HG03108 (cell line): ENCODE data around the gene AK5.

Source experiments
- ATAC-seq: cut with Tn5 transposase; IDR thresholded peaks from one replicate; pipeline ENCODE4 v1.9.1; 2021; ENCODE audit warnings: moderate library complexity; ENCODE audit not compliant: unreplicated experiment

Gene AK5

GRCh38 chr1:77348549-77348948 lies 66.7 kb downstream of the AK5 start:
- no peak for ATAC-seq

- no peak for ATAC-seq
Observed at GRCh38 chr1:77349275-77349674, 67.5 kb downstream of the AK5 start.

GRCh38 chr1:77350012-77350770 lies 68.4 kb downstream of the AK5 start:
- no peak for ATAC-seq

- no peak for ATAC-seq
Observed at GRCh38 chr1:77354536-77354935, 72.7 kb downstream of the AK5 start.

DNA sequence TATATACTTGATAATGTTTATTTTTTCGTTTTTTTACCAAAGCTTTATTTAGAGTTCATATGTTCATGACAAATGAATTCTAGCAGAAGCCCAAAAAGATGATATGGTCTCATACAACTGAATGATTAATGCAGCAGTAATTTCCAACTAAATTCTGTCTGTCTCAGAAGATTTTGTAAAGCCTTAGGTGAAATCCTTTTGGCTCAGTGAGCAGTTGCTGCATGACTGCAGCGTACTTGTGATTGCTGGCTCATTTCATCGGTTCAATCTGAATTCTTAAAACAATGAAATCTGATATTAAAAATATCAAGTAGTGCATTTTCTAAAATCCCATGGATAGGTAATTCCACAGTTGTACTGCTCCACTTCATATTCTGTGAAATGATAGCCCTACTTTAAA lies 73.2 kb downstream of the AK5 start:
- no peak for ATAC-seq

GRCh38 chr1:77356136-77356535 lies 74.3 kb downstream of the AK5 start:
- ATAC-seq, result no peak

DNA sequence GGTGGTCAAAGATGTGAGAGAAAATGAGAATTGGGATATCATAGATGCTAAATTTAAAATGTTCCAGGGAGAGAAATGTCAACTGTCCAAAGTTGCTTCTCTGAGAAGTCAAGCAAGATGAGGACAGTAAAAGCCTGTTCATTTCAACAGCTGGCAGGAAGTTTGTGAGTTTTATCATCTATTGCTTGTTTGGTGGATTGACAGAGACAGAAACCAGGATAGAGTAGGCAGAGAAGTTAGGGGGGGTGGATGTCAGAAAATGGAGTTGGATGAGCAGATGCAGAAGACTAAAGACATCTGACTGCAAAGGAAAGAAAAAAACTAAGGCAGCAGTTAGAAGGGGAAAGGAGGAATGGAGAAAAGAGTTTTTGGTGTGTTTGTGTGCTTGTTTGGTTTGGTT lies 78.4 kb downstream of the AK5 start:
- ATAC-seq, result no peak

DNA sequence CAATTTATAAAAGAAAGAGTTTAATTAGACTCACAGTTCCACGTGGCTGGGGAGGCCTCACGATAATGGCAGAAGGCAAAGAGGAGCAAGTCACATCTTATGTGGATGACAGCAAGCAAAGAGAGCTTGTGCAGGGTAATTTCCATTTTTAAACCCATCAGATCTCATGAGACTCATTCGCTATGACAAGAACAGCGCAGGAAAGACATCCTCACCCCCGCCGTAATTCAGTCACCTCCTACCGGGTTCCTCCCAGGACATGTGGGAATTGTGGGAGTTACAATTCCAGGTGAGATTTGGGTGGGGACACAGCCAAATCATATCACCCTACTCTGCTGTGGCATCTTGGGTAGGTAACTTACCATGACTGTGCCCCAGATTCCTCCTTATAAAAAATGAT lies 79.8 kb downstream of the AK5 start:
- no peak for ATAC-seq

DNA sequence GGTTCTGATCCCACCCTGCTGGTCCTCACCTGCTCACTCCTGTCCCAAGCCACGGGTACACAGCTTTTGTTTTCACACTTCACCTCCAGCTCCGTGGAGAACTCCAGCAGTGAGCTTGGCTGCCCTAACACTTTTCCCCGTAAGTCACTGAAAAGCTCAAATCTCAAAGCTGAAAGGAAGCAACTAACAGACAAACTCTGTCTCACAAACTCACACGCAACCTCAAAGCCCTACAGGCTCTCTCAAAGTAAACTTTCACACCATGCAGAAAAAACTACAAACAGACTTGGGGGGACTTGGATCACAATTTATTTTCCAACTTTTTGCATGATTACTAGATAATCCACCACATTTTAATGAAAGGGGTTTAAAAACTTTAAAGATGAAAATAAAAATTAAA lies 88.3 kb downstream of the AK5 start:
- ATAC-seq, result no peak

GRCh38 chr1:77370583-77371306 lies 88.9 kb downstream of the AK5 start:
- no peak for ATAC-seq

DNA sequence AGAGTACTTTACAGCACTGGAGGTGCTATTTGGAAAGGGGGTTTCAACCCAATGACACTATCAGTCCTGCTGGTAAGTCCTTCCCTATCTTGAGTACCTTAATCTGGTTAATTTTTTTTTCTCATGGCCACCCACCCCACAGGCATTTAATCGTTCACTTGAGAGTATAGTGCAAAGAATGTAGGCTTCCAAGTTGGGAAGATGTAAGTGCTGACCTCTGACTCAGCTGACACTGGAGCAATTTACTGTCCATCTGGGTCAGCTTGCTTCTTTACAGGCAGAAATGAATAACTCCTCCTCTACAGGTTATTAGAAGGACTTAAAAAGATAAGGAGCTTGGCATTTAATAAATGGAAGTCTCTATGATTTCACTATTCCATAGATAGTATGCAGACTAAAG lies 89.6 kb downstream of the AK5 start:
- ATAC-seq, result no peak

DNA sequence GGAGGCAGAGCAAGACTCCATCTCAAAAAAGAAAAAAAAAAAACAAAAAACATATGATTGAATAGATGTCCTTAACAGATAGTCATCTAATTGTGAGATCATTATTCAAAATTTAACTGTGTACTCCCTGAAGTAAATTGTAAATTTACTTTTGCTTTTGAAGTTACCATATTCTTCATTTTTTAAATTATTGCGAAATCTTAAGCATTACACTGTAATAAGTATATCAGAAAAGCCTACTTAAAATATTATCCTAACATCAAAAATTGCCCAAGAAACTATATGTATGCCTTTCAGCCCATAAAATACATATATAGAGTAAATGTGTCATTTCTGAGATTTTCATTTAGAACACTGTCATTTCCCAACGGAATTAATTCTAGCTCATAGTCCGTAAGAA lies 91.9 kb downstream of the AK5 start:
- no peak for ATAC-seq

- ATAC-seq, result no peak
Observed at GRCh38 chr1:77375541-77375940, 93.7 kb downstream of the AK5 start.

DNA sequence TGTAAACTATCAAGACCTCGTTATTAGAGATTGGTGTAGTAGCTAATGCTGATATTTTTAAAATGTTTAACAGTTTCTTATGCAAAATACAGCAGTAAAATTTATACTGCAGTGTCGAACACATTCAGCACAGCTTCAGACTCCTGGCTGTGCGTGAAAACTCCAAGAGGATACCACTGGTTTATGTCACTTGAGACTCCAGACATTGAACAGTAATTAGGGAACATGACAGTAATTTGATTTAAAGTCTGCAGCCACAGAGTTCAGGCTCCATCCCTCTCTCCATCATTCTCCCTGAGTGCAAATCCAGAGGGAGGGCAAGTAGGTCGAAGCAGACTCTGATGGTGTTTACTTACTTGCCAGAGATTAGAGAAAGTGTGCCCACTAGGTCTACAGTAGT lies 94.2 kb downstream of the AK5 start:
- no peak for ATAC-seq

DNA sequence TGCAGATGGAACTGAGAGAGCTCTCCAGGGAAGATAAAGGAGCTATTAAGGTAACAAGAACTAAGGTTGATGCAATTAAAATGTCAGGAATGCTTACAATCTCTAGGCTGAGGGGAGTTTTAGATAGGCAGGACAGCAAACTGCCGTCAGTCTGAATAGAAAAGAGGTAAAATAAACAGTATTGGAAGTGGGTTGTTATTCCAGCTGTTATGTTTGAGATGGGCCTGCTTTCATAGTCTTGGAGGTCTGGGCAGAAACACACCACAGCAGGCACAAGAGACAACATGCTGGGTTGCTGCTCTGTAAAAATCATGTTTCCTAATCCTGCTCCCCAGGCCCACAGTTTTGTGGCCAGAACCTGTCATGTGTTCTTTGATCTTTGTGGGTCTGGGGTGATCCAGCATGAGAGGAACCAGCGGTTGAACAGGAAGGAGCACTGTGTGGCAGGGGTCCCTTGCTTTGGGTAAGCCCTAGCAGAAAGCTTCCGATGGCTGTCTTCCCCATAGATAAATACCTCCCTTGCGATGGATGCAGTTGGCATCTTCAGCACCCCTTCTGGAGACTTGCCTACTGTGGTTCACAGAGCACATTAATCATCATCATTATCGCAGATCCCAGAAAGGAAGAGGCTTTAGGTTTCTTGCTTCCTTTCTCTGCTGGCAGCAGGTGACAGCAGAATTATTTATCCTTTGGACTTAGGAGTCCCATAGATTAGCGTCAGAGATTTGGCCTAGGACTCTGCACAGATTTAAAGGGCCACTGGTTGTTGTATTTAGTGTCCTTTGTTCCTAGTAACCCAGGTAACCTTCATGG lies 97.1 kb downstream of the AK5 start:
- ATAC-seq, result no peak

- no peak for ATAC-seq
Observed at GRCh38 chr1:77382366-77382765, 100.5 kb downstream of the AK5 start.

DNA sequence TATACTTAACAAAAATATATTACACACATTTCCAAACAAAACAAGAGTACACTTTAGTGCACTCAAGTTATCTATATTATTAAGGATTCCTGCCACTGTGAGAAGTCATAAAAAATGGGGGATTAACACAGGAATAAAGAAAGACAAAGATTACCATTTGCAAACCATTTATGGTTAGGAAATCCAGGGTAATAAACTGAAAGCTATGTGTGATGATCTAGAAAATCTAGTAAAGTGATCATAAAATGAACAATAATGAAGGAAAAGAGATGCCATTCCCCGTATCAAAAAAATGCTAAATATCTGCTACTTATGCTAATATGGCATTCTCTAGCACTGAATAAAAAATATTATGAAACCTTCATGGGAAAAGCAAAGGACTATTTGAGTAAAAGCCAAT lies 101.4 kb downstream of the AK5 start:
- ATAC-seq, result no peak

DNA sequence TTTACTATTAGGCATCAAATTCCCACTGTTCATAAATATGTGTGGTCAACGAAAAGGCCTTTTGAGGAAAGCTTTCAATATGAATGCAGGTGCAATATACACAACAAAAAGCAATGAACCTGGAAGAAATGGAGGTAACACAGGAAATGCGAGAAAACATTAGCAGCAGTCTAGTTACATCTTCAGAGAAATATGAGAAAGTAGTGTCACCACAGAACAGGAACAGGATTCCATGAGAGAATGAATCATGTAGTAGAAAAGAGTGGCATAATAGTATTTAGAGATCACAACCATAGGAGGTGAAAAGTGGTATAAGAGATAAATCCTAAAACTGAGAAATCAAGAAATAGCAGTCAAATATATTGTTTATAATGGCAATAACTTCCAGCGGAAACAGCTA lies 103.7 kb downstream of the AK5 start:
- no peak for ATAC-seq

- ATAC-seq, result no peak
Observed at GRCh38 chr1:77386276-77386675, 104.5 kb downstream of the AK5 start.

DNA sequence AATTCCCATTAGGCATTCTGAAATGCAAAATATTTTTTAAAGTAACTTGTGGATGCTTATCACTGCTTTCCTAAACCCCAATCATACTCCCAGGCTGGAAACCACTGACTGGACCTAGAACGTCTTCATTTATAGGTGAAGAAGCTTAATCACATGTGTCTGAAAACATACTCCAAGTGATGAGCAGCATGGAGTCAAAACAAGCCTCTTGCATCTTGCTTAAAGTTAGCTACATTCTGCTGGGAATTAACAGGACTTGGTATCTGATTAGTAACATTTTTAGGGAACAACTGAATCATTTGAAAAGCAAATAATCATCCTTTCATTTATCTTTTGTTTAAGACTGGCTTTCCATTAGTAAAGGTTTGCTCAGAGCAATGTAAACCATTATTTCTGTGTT lies 105.7 kb downstream of the AK5 start:
- no peak for ATAC-seq

- no peak for ATAC-seq
Observed at GRCh38 chr1:77388661-77389060, 106.8 kb downstream of the AK5 start.

GRCh38 chr1:77392486-77392885 lies 110.7 kb downstream of the AK5 start:
- ATAC-seq, result no peak
